Measurements from ENCODE around the gene TRPM3. TPM values are rescaled to one million over a fixed set of nuclear protein-coding genes. Genes with fewer than 3 reads are reported as not detected.

TRPM3 gene
- total and polyA plus RNA-seq, 2 of the 8 experiments (the other 6 are each of a cell fraction or from before 2014, with no cell fraction given), result 2.4 to 10.9 TPM

DNA sequence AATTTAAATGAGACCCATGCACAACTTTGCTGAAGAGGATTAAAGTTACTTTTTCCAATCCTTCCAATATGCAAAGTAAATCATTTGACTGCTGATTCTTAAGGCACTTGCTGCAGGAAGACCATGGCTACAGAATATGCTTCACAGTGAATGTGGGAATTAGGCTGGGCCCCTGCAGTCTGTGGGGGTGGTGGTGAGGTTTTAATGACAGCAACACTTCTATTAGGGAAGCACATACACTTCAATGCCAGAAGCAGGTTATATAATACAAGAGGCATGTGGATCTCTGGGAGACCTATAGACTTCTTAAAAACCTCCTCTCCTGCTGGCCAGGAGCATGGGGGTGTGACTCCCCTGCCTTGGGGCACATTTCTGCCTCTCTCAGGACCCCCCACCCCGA lies 582.4 kb downstream of the TRPM3 start:
- no peak overlapping the region for H4K91ac ChIP-seq (replicated peaks; ENCODE audit: insufficient read length, low read length)
- H3K23ac ChIP-seq (ENCODE audit: insufficient read length), result no peak overlapping the region
- H3K4me3 ChIP-seq (ENCODE audit: extremely low read depth in 1 of 4, insufficient read depth in 2 of 4, low read depth in 3 of 4, low read length in 4 of 4), result no peak overlapping the region
- no peak overlapping the region for H3K56ac ChIP-seq (replicated peaks; ENCODE audit: insufficient read length, low read depth, low read length)
- CTCF ChIA-PET (ENCODE audit: partially characterized antibody), result interaction anchor here (1.2 kb wide), 1 partner anchor 111 kb away, joined by 4 read pairs; no protein-coding TSS in a partner anchor
- H3K79me2 ChIP-seq (ENCODE audit: control insufficient read depth in 1 of 2, insufficient read depth in 2 of 2, low read length in 2 of 2), result no peaks in the 10 kb centered on the region
- H3K9ac ChIP-seq (replicated peaks in 1 of 4; ENCODE audit: extremely low read depth in 1 of 4, low read depth in 3 of 4, low read length in 3 of 4), result no peak overlapping the region
- H3K79me1 ChIP-seq (ENCODE audit: low read depth, low read length), result no peaks in the 10 kb centered on the region
- H3K27ac ChIP-seq (ENCODE audit: low read depth, low read length), result no peak overlapping the region
- 83% methylated on average over 1 of the region's 1 CpG; no CpG with 5 or more reads in 1 of the 2 experiments for WGBS, 2 experiments (ENCODE audit: extremely low coverage in 1 of 2, insufficient coverage in 1 of 2, insufficient read length in 1 of 2, insufficient replicate concordance in 2 of 2, low coverage in 1 of 2, low lambda C conversion rate in 2 of 2, missing lambda C conversion rate in 1 of 2)
- no peak overlapping the region for H4K5ac ChIP-seq (ENCODE audit: insufficient read length, low read depth, low read length)
- FAIRE-seq, result no peak
- no peak overlapping the region for H2BK15ac ChIP-seq (ENCODE audit: low read length)
- H2BK5ac ChIP-seq (ENCODE audit: low read depth, low read length), result no peak overlapping the region
- no peak overlapping the region for H2AK5ac ChIP-seq (ENCODE audit: low read depth, low read length)
- H2AFZ ChIP-seq (ENCODE audit: low read length), result no peak overlapping the region
- no peaks in the 10 kb centered on the region for H3K36me3 ChIP-seq (ENCODE audit: control insufficient read depth in 2 of 4, insufficient read depth in 4 of 4, low read length in 3 of 4)
- no peaks in the 10 kb centered on the region for H3K9me3 ChIP-seq (ENCODE audit: insufficient read depth in 2 of 2, low read depth in 1 of 2, low read length in 1 of 2)
- POLR2A ChIA-PET (ENCODE audit: partially characterized antibody), result no interaction called here
- no peak overlapping the region for H2BK120ac ChIP-seq (replicated peaks; ENCODE audit: low read depth, low read length)
- no peak overlapping the region for H2BK12ac ChIP-seq (ENCODE audit: low read depth, low read length)
- no peak overlapping the region for H3K4me2 ChIP-seq (ENCODE audit: insufficient read depth in 1 of 2, low read depth in 2 of 2, low read length in 2 of 2)
- no peak overlapping the region for H2BK20ac ChIP-seq (ENCODE audit: low read length)
- no peaks in the 10 kb centered on the region for H3K23me2 ChIP-seq (ENCODE audit: low read depth, low read length)
- H4K8ac ChIP-seq (ENCODE audit: extremely low read depth, insufficient read depth, low read length), result no peak overlapping the region
- no peak overlapping the region for H3K14ac ChIP-seq (ENCODE audit: insufficient read length)
- DNase-seq (ENCODE audit: low read depth in 1 of 2, low spot score in 2 of 2), result no peak
- no peak overlapping the region for H3K18ac ChIP-seq (ENCODE audit: extremely low read depth, low read length)
- H3K4ac ChIP-seq (replicated peaks; ENCODE audit: insufficient read length, low read depth, low read length), result no peak overlapping the region
- H3K27me3 ChIP-seq (replicated peaks in 1 of 4; ENCODE audit: control insufficient read depth in 3 of 4, extremely low read depth in 1 of 4, insufficient read depth in 3 of 4, low read length in 3 of 4), result no peaks in the 10 kb centered on the region
- no peaks in the 10 kb centered on the region for H4K20me1 ChIP-seq (replicated peaks in 1 of 2; ENCODE audit: control insufficient read depth in 1 of 2, insufficient read depth in 2 of 2, low read length in 2 of 2)
- no peaks in the 10 kb centered on the region for H3K4me1 ChIP-seq (replicated peaks in 1 of 4; ENCODE audit: control insufficient read depth in 3 of 4, insufficient read depth in 4 of 4, low read length in 3 of 4)
- TF ChIP-seq RXRA (IDR thresholded peaks at IDR 0.05; ENCODE audit: insufficient read depth, low read depth, low read length) (no peak), JUN (IDR thresholded peaks at IDR 0.05; ENCODE audit: low read depth, low read length) (no peak), SP2 (IDR thresholded peaks at IDR 0.05; ENCODE audit: low read length) (no peak), KDM5A (IDR thresholded peaks at IDR 0.05; ENCODE audit: low read length) (no peak), TAF7 (optimal IDR thresholded peaks at IDR 0.05; ENCODE audit: borderline replicate concordance, low read depth, low read length) (no peak)

Data from H1 (cell line).